Trophoblast cell (in vitro differentiated cells and primary cell): ENCODE results near the gene KIF16B.

Experiments used
- DNase-seq, 2 donors: peaks; one replicate each; pipeline ENCODE4 v3.0.0-alpha.2; 2016
- H2AFZ ChIP-seq: 2 replicates; pipeline ENCODE4 v1.6.1; 2013; ENCODE audit warnings: low read length, moderate library complexity, mild to moderate bottlenecking; ENCODE audit not compliant: insufficient read depth, poor library complexity
- H2AK5ac ChIP-seq: 2 replicates; pipeline ENCODE4 v1.6.1; 2013; ENCODE audit warnings: mild to moderate bottlenecking, low read length
- H2BK120ac ChIP-seq: 2 replicates; pipeline ENCODE4 v1.6.1; 2013; ENCODE audit warnings: low read length, mild to moderate bottlenecking, moderate library complexity; ENCODE audit not compliant: insufficient read depth, poor library complexity
- H2BK12ac ChIP-seq: 2 replicates; pipeline ENCODE4 v1.6.1; 2013; ENCODE audit warnings: mild to moderate bottlenecking, low read length, moderate library complexity
- H2BK5ac ChIP-seq: 2 replicates; pipeline ENCODE4 v1.6.1; 2013; ENCODE audit warnings: low read length, low read depth, moderate library complexity, mild to moderate bottlenecking; ENCODE audit not compliant: poor library complexity
- H3K14ac ChIP-seq: 2 replicates; pipeline ENCODE4 v1.6.1; 2013; ENCODE audit warnings: mild to moderate bottlenecking, low read length
- H3K18ac ChIP-seq: 2 replicates; pipeline ENCODE4 v1.6.1; 2013; ENCODE audit warnings: mild to moderate bottlenecking, low read length
- H3K23ac ChIP-seq: 2 replicates; pipeline ENCODE4 v1.6.1; 2013; ENCODE audit warnings: low read length
- H3K27ac ChIP-seq: 2 replicates; pipeline ENCODE4 v1.5.1; 2013; ENCODE audit warnings: low read depth, mild to moderate bottlenecking, inconsistent platforms, low read length, moderate library complexity
- H3K27me3 ChIP-seq: 2 replicates; pipeline ENCODE4 v1.6.1; 2013; ENCODE audit warnings: inconsistent platforms, mild to moderate bottlenecking, low read length, moderate library complexity; ENCODE audit not compliant: insufficient read depth
- H3K36me3 ChIP-seq, 2 experiments: 1 replicate in 1 of 2; 2 replicates in 1 of 2; pipeline ENCODE4 v1.6.1; 2013; ENCODE audit warnings: low read length in 2 of 2, mild to moderate bottlenecking in 2 of 2, moderate library complexity in 1 of 2; ENCODE audit not compliant: insufficient read depth in 2 of 2, control insufficient read depth in 1 of 2
- H3K4ac ChIP-seq: 2 replicates; pipeline ENCODE4 v1.6.1; 2013; ENCODE audit warnings: low read depth, mild to moderate bottlenecking, low read length, moderate library complexity
- H3K4me1 ChIP-seq, 2 experiments: 1 replicate in 1 of 2; 2 replicates in 1 of 2; pipeline ENCODE4 v1.6.1; 2013; ENCODE audit warnings: low read length in 2 of 2, mild to moderate bottlenecking in 2 of 2, moderate library complexity in 1 of 2; ENCODE audit not compliant: insufficient read depth in 2 of 2, control insufficient read depth in 1 of 2
- H3K4me2 ChIP-seq: 2 replicates; pipeline ENCODE4 v1.6.1; 2013; ENCODE audit warnings: inconsistent platforms, mild to moderate bottlenecking, low read length, moderate library complexity
- H3K4me3 ChIP-seq: 2 replicates; pipeline ENCODE4 v1.5.1; 2013; ENCODE audit warnings: mild to moderate bottlenecking, low read depth, low read length, inconsistent platforms
- H3K79me1 ChIP-seq: one replicate; pipeline ENCODE4 v1.6.1; 2013; ENCODE audit warnings: low read length
- H3K79me2 ChIP-seq: 2 replicates; pipeline ENCODE4 v1.6.1; 2013; ENCODE audit warnings: low read length, mild to moderate bottlenecking; ENCODE audit not compliant: control insufficient read depth, insufficient read depth, poor library complexity
- H3K9ac ChIP-seq: 2 replicates; pipeline ENCODE4 v1.6.1; 2013; ENCODE audit warnings: mild to moderate bottlenecking, low read length
- H3K9me3 ChIP-seq: 2 replicates; pipeline ENCODE4 v1.6.1; 2013; ENCODE audit warnings: low read depth, mild to moderate bottlenecking, control low read depth, inconsistent platforms, low read length; ENCODE audit not compliant: insufficient read depth
- H4K12ac ChIP-seq: 2 replicates; pipeline ENCODE4 v1.6.1; 2013; ENCODE audit warnings: low read depth, mild to moderate bottlenecking, low read length, moderate library complexity
- H4K8ac ChIP-seq: 2 replicates; pipeline ENCODE4 v1.6.1; 2013; ENCODE audit warnings: low read depth, mild to moderate bottlenecking, low read length, moderate library complexity
- H4K91ac ChIP-seq: one replicate; pipeline ENCODE4 v1.6.1; 2013; ENCODE audit warnings: low read depth, mild to moderate bottlenecking, low read length, moderate library complexity
- WGBS: extraction: QIAGEN DNeasy Blood & Tissue Kit; methylation state at CpG from one replicate; pipeline ENCODE4 v1.1.7; 2013; ENCODE audit warnings: missing lambda C conversion rate; ENCODE audit not compliant: insufficient read length, insufficient coverage; ENCODE audit errors: extremely low coverage; 5-methylcytosine and 5-hydroxymethylcytosine counted together

The KIF16B gene

GRCh38 chr20:16313917-16314316 is 259.3 kb downstream of the KIF16B start:
- Histone ChIP-seq H2BK120ac (no peak overlapping the region), H2AFZ (no peak overlapping the region), H4K12ac (no peak overlapping the region), H3K9ac (no peak overlapping the region), H3K9me3 (peaks cover 1% of the 10 kb centered on the region), H3K79me2 (no peaks in the 10 kb centered on the region), H3K27me3 (no peaks in the 10 kb centered on the region), H3K4me2 (no peak overlapping the region), H3K4me1 (no peaks in the 10 kb centered on the region), H3K4me3 (no peak overlapping the region), H2BK5ac (no peak overlapping the region), H2AK5ac (no peak overlapping the region), H3K27ac (no peak overlapping the region), H3K18ac (no peak overlapping the region), H4K91ac (no peak overlapping the region), H3K14ac (no peak overlapping the region), H2BK12ac (no peak overlapping the region), H4K8ac (no peak overlapping the region), H3K23ac (no peak overlapping the region), H3K36me3 (peaks cover 0 to 3% of the 10 kb centered on the region in 2 experiments), H3K4ac (no peak overlapping the region), H3K79me1 (no peaks in the 10 kb centered on the region)
- no peak for DNase-seq
- WGBS = no CpG with 5 or more reads among the region's 4 CpGs

GRCh38 chr20:16312998-16313397 is 260.2 kb downstream of the KIF16B start:
- H3K18ac ChIP-seq = no peak overlapping the region
- H3K4ac ChIP-seq = no peak overlapping the region
- H3K27ac ChIP-seq = no peak overlapping the region
- no peak overlapping the region for H3K9ac ChIP-seq
- no peak overlapping the region for H2AFZ ChIP-seq
- no peak overlapping the region for H3K23ac ChIP-seq
- peaks cover 1% of the 10 kb centered on the region for H3K9me3 ChIP-seq
- H3K4me1 ChIP-seq = peaks cover 0 to 2% of the 10 kb centered on the region in 2 experiments
- H3K79me1 ChIP-seq = no peaks in the 10 kb centered on the region
- H4K91ac ChIP-seq = no peak overlapping the region
- H3K27me3 ChIP-seq = no peaks in the 10 kb centered on the region
- no peak overlapping the region for H2BK5ac ChIP-seq
- H4K12ac ChIP-seq = no peak overlapping the region
- no peak overlapping the region for H3K4me2 ChIP-seq
- no peak overlapping the region for H3K14ac ChIP-seq
- H2BK120ac ChIP-seq = no peak overlapping the region
- H3K79me2 ChIP-seq = no peaks in the 10 kb centered on the region
- no peak for DNase-seq
- no peak overlapping the region for H2AK5ac ChIP-seq
- H4K8ac ChIP-seq = no peak overlapping the region
- no peak overlapping the region for H2BK12ac ChIP-seq
- H3K4me3 ChIP-seq = no peak overlapping the region
- peaks cover 0 to 3% of the 10 kb centered on the region in 2 experiments for H3K36me3 ChIP-seq

GRCh38 chr20:16311756-16312155 is 261.5 kb downstream of the KIF16B start:
- no peak overlapping the region for H2AFZ ChIP-seq
- H3K4me2 ChIP-seq = no peak overlapping the region
- H3K4me1 ChIP-seq = peaks cover 0 to 2% of the 10 kb centered on the region in 2 experiments
- H3K4ac ChIP-seq = no peak overlapping the region
- no peak overlapping the region for H2BK5ac ChIP-seq
- H4K12ac ChIP-seq = no peak overlapping the region
- no peak overlapping the region for H4K8ac ChIP-seq
- no peak overlapping the region for H2AK5ac ChIP-seq
- H3K14ac ChIP-seq = no peak overlapping the region
- H3K23ac ChIP-seq = no peak overlapping the region
- no peak overlapping the region for H3K18ac ChIP-seq
- no peak overlapping the region for H3K9ac ChIP-seq
- no peak overlapping the region for H2BK12ac ChIP-seq
- no peaks in the 10 kb centered on the region for H3K27me3 ChIP-seq
- no peaks in the 10 kb centered on the region for H3K79me1 ChIP-seq
- no peak overlapping the region for H3K4me3 ChIP-seq
- H3K27ac ChIP-seq = no peak overlapping the region
- no CpG with 5 or more reads among the region's 1 CpG for WGBS
- peaks cover 0 to 3% of the 10 kb centered on the region in 2 experiments for H3K36me3 ChIP-seq
- H4K91ac ChIP-seq = no peak overlapping the region
- H3K79me2 ChIP-seq = no peaks in the 10 kb centered on the region
- no peaks in the 10 kb centered on the region for H3K9me3 ChIP-seq
- no peak for DNase-seq
- H2BK120ac ChIP-seq = no peak overlapping the region

- peak; percentile 35 to 56 for DNase-seq
- H3K9ac ChIP-seq = no peak overlapping the region
- H4K8ac ChIP-seq = no peak overlapping the region
- no peak overlapping the region for H2AFZ ChIP-seq
- H3K27me3 ChIP-seq = no peaks in the 10 kb centered on the region
- no peaks in the 10 kb centered on the region for H3K9me3 ChIP-seq
- no peak overlapping the region for H3K4ac ChIP-seq
- no peak overlapping the region for H3K4me3 ChIP-seq
- H3K27ac ChIP-seq = no peak overlapping the region
- H4K12ac ChIP-seq = no peak overlapping the region
- H3K14ac ChIP-seq = no peak overlapping the region
- no peak overlapping the region for H2BK120ac ChIP-seq
- H2BK12ac ChIP-seq = no peak overlapping the region
- H3K18ac ChIP-seq = no peak overlapping the region
- no peak overlapping the region for H2BK5ac ChIP-seq
- no CpG with 5 or more reads among the region's 2 CpGs for WGBS
- H3K23ac ChIP-seq = no peak overlapping the region
- peaks cover 0 to 3% of the 10 kb centered on the region in 2 experiments for H3K36me3 ChIP-seq
- H2AK5ac ChIP-seq = no peak overlapping the region
- peaks cover 0 to 2% of the 10 kb centered on the region in 2 experiments for H3K4me1 ChIP-seq
- H3K4me2 ChIP-seq = no peak overlapping the region
- H3K79me1 ChIP-seq = no peaks in the 10 kb centered on the region
- H4K91ac ChIP-seq = no peak overlapping the region
- no peaks in the 10 kb centered on the region for H3K79me2 ChIP-seq
These were observed 264.5 kb downstream of the KIF16B start for GRCh38 chr20:16308754-16309153.
